Measurements from ENCODE around the gene ARHGAP23. TPM values are rescaled to one million over a fixed set of nuclear protein-coding genes. Genes with fewer than 3 reads are reported as not detected.

Gene ARHGAP23, protein sequence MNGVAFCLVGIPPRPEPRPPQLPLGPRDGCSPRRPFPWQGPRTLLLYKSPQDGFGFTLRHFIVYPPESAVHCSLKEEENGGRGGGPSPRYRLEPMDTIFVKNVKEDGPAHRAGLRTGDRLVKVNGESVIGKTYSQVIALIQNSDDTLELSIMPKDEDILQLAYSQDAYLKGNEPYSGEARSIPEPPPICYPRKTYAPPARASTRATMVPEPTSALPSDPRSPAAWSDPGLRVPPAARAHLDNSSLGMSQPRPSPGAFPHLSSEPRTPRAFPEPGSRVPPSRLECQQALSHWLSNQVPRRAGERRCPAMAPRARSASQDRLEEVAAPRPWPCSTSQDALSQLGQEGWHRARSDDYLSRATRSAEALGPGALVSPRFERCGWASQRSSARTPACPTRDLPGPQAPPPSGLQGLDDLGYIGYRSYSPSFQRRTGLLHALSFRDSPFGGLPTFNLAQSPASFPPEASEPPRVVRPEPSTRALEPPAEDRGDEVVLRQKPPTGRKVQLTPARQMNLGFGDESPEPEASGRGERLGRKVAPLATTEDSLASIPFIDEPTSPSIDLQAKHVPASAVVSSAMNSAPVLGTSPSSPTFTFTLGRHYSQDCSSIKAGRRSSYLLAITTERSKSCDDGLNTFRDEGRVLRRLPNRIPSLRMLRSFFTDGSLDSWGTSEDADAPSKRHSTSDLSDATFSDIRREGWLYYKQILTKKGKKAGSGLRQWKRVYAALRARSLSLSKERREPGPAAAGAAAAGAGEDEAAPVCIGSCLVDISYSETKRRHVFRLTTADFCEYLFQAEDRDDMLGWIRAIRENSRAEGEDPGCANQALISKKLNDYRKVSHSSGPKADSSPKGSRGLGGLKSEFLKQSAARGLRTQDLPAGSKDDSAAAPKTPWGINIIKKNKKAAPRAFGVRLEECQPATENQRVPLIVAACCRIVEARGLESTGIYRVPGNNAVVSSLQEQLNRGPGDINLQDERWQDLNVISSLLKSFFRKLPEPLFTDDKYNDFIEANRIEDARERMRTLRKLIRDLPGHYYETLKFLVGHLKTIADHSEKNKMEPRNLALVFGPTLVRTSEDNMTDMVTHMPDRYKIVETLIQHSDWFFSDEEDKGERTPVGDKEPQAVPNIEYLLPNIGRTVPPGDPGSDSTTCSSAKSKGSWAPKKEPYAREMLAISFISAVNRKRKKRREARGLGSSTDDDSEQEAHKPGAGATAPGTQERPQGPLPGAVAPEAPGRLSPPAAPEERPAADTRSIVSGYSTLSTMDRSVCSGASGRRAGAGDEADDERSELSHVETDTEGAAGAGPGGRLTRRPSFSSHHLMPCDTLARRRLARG (N-terminal part only)
- 68.6 and 73.9 TPM in 2 replicates for total RNA-seq
- polyA plus RNA-seq (2012), result 98.4 TPM

DNA sequence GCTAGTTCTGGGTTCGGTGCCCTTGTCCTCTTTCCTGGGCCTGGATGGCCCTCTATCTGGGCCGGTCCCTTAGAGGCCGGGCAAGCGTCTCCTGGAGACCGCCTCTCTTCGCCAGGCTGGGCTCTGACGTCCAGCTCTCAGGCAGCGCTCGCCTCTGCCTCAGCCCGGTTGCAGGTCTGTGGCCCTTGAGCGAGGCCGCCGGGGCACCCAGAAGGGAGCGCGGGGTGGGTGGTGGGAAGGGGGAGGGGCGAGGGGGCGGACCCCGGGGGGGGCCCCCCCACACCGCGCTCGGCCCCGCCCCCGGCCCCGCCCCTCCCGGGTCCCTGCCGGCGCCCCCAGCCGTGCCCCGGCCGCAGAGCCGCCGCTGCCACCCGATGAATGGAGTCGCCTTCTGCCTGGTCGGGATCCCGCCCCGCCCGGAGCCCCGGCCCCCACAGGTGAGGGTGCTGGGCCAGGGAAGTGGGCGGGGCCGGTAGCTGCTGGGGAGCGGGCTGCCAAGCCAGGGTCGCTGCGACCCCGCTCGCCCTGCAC, at the start of gene ARHGAP23:
TSS of gene ARHGAP23 (plus strand) at position 353 of the 531 bp plus-strand sequence. CDS start at position 375, 22 bp downstream.
- peak; percentile 78 for DNase-seq (ENCODE audit: low read depth)

DNA sequence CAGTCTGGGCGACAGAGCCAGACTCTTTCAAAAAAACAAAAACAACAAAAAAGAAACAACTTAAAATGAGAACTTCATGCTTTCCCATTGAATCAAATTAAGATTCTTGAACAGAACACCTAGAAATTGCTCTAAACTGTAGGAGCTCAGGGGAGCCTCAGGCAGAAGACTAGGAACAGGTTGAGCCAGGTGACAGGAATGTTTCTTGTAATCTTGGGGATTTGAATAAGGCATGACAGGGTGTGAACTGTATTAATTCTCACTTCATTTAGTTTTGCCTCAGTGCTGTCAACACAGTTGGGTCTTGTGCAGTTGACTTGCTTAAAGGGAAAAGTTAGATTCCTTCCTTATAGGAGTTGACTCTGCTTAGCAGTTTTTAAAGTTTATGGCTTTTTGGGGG, 48.8 kb upstream of the ARHGAP23 start:
- no peak for DNase-seq (ENCODE audit: low read depth)

DNA sequence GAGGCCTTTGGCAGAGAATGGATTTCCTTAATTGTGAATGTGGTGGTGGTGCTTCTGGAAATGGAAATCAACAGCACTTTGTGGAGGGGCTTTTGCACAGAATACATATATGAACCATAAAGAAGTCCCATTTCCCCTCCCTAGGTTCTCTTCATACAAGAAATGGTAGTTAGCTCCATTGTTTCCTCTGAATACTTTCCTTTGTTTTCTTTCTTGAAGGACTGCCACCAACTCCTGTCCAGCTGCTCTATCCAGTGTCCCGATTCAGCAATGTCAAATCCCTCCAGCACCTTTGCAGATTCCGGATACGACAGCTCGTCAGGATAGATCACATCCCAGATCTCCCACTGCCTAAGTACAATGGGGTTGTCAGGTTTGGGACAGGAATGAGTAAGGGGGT, 33.2 kb upstream of the ARHGAP23 start:
- DNase-seq (ENCODE audit: low read depth), result no peak

DNA sequence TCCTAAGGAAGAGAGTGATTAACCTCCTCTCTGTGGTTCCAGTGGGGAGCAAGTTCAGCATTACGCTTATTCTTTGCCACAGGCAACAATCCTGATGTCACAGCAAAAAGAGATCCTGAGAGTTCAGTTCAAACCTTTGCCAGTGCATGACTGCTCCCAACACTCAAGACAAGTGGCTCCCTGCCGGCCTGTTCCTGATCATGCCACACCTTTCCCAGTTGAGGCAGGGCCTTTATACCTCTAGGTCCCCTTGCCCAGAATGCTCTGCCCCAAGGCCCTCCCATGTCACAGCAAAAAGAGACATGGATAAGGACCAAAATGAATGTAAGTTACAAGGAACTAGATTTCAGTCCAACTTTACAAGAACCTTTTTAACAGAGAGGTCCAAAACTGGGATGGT, 31.0 kb upstream of the ARHGAP23 start:
- DNase-seq (ENCODE audit: low read depth), result no peak

DNA sequence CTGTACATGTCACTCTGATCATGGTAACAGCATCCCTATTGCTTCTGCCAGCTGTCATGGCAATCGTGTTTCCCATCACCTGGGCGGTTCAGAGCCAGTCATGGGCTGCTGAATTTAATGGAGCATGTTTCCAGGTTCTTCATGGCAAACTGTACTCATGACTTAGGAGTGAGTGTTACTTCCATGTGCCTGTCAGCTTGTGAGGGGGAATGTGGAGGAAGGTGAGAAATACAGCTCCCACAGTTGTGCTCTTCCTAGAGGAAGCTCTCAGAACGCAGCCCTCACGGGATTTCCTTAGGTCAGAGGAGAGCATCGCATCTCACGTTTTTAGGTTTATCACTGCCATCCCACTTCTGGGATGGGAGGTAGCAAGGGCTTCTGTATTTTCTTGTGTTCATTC, 28.0 kb upstream of the ARHGAP23 start:
- no peak for DNase-seq (ENCODE audit: low read depth)

DNA sequence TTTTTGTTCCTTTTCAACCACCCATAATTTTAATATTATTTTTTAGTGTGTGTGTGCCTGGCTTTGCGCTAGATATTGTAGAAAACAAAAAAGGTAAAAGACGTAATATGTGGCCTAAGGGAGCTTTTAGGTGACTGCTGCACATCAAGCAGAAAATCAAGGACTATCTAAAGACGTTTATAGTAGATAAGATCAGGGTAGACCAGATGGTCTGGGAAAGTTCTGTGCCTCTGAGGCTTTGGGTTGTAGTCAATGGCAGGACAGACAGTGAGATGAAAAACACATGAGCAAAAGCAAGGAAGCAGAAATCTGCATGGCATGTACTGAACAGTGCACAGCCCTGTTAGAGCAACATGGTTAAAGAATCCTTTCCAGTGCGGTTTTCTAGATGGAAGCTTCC, 26.8 kb upstream of the ARHGAP23 start:
- DNase-seq (ENCODE audit: low read depth), result no peak

DNA sequence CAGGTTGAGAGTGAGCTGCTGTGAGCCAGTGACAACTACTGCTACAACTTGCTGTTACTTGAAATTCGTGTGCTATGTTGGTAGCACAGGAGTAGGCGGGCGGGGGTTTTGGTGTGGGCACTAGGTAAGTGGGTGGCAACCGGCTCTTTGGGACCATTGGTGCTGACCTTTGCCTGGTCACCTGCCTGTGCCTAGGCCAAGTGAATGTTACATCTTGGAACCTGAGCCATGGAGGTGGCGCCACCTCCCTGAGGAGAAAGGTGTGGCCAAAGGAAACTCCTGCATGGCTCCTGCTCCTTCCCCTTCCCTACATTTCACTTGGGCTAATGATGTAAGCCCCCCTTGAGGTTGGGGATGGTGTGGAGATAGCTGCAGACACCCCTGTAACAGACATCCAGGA, 25.4 kb upstream of the ARHGAP23 start:
- no peak for DNase-seq (ENCODE audit: low read depth)

DNA sequence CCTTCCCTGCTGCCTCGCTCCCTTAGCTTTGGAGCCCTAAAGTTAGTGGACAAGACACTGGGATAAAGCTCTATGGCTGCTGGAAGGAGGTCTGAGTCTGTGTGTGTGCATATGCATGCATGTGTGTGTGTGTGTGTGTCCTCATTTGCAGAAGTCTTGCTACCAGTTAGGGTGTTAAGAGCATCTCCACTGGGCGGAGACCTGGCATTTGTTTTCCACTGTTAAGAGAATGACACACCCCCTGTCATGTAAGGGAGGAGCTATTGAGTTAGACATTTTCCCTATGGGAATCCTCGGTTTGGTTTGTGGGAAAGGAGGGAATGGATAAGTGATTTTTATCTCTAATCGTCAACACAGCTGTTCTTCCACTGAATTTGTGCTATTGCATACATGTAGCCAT, 24.8 kb upstream of the ARHGAP23 start:
- DNase-seq (ENCODE audit: low read depth), result peak; percentile 74

DNA sequence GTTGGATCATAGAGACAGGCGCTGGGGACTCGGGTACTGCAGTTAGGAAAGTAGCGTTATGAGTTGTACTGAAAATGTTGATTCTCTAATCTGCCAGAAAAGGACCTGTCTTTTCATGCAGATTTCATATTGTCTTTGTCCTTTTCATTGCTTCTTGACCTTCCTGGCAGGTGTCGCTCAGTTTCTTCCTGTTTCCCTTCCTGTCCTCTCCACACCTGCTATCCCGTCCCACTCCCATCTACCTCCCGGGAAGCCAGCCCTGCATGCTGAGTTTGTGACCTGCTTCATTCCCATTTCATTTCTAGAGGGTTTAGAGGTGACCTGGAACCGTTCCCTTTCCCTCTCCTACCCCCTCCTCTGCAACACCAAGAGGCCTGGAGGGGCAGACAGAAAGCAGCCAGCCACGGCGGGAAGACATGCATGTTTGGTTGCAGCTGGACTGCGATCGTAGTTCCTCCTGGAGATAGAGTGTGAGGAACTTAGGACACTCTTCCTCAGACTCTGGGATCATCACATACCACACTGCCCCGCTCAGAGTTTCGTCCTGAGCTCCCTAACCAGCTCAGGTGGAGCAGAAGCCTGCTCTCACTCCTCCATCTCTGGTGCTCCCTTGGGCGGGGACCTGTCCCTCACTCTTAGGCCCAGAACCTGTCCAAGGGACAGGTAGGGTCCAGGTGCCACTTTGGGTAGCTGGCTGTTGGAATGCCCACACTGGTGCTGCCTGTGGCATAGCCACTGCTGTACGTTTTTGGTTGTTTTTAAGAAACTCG, 23.9 kb upstream of the ARHGAP23 start:
- no peak for DNase-seq (ENCODE audit: low read depth)

DNA sequence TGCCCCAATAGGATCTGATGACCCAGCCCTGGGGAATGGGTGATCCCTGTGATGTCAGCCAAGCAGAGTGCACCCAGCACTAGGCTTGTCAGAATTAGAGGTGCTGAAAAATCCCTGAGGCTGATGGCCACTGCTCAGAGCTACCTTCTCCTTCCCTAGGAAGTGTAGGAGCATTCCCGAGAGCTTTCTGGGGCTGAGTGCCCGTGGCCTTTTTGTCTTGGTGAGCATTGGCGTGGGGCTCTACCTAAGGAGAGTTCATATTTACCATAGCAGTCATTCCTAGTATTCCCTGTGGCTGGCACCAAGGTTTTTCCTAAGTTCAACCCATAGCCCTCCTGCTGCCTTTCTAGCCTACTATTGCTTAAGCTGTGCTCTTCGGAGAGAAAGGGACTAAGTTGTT, 22.6 kb upstream of the ARHGAP23 start:
- no peak for DNase-seq (ENCODE audit: low read depth)

DNA sequence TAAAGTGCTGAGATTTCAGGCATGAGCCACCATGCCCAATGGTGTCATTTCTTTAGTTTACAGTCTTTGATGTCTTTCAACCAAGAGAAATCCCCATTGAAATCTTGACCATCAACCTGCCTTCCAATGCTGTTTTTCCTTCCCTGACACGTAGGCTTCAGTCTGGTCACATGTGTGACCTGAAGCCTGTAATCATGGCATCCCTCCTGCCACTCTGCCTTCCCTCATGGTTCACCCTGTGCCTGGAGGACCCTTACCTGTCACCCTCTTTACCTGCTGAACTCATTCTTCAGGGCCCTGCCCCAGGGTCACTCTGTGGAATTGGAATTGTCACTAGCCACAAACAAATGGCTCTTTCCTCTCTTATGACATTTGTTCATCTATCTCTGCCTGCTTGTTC, 18.1 kb upstream of the ARHGAP23 start:
- no peak for DNase-seq (ENCODE audit: low read depth)

DNA sequence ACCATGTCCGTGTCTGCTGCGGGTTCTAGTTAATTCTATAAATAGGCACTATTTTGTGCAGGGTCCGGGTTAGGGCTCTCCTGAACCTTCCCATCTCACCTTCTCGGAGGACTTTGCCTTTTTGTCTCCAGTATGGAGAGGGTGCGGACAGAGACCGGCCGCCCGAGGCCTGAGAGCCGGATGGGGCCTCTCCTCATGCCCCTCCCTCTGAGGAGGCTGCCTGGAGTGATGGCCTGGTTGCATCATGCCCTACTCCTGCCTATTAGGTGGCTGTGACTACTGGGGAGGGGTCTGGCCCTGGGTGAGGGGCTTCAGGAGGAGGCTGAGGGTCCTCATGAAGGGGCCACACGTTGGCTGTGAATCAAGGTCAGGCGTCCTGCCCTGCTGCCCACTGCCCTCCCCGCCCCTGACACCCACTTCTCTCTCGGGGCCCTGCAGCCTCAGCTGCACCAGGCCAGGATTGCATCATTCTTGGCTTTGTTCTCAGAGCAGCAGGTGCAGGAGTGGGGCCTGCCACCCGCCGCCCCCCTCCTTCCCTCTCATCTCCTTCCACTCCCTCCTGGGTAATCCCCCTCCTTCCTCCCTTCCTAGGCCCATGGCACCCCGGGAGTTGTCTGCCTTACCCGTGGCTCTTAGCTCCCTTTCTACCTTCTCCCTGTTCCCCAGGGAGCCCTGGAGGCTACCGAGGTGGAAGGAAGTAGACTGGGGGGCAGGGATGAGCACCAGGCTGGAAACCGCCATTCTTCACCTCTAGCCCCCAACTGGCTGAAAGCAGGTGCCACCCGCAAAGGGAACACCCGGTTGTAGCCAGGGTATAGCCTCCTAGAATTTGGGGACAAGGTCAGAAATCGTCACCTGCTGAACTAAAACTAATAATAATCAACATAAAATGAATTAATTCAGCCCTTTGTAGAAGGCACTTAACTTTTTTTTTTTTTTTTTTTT, 12.7 kb upstream of the ARHGAP23 start:
- DNase-seq (ENCODE audit: low read depth), result peak; percentile 89

DNA sequence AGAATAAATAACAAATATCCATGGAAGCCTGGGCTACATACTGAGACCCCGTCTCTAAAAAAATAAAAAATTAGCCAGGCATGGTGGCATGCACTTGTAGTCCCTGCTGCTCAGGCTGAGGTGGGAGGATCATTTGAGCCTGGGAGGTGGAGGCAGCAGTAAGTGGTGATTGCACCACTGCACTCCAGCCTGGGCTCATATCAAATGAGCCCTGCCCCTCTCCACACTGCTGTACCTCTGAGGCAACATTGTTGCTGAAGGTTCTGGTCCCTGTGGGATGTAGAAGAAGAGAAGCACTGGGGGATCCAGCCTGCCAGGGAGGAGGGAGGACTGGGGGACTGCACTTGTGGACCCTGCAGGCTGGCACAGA, 11.4 kb upstream of the ARHGAP23 start:
- DNase-seq (ENCODE audit: low read depth), result no peak

DNA sequence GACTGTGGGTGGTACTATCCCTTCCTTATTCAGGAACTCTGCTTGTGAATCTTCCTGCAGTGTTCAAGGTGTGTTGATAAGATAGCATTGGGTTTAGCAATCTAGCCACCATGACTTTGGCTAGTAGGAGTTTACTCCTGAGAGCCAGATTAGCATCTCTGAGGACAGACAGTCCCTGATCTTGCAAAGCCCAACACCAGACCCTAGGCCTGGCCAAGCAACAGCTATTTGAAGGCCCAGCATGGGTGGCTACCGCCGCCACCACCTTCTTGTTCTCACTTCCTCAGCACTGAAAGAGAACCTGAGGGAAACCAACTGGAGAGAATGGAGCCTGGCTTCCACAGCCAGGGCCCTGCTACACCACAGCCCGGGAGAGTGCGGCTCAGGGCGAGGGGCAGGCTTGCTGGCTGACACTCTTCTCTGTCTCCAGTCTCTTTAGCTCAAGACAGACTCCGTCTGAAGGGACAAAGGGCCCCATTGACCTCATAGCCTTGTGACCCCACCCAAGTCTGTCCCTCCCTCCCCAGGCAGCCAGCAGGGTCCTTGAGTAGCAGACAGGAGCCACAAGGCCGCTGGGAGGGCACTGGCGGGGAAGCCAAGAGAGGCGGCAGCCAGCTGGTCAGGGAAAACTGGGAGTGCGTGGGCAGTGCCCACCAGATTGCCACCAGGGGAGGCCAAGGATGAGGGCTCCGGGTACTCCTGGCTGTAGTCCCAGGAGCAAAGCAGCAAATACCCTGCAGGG, 10.9 kb upstream of the ARHGAP23 start:
- DNase-seq (ENCODE audit: low read depth), result peak; percentile 35

DNA sequence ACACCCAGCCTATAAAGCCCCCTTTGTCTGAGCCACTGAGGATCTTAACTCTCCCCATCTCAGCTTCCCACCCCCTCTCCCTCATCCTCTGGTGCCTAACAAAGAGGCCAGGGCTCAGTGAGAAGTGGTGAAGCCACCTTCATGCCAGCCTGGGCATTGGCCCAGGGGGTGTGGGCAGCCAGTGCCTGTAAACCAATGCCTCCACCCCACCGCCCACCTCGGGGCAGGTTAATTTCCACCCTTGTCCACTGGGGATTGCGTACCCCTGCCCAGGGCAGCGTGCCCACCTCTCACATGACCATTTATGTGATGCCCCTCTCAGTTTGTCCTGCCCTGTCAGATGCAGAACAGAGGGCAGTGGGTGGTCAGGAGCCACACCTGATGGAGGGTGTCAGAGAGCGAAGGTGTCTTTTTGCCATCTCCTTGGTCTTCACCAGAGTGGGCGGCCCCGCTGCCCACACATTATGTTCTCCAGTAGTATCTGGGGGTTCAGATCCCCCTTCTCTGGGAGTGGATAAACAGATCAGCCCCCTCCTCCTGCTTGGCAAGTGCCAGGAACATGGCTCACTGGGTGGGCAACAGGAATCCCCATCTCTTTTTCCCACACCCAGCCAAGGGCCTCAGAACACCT, 10.1 kb upstream of the ARHGAP23 start:
- no peak for DNase-seq (ENCODE audit: low read depth)

DNA sequence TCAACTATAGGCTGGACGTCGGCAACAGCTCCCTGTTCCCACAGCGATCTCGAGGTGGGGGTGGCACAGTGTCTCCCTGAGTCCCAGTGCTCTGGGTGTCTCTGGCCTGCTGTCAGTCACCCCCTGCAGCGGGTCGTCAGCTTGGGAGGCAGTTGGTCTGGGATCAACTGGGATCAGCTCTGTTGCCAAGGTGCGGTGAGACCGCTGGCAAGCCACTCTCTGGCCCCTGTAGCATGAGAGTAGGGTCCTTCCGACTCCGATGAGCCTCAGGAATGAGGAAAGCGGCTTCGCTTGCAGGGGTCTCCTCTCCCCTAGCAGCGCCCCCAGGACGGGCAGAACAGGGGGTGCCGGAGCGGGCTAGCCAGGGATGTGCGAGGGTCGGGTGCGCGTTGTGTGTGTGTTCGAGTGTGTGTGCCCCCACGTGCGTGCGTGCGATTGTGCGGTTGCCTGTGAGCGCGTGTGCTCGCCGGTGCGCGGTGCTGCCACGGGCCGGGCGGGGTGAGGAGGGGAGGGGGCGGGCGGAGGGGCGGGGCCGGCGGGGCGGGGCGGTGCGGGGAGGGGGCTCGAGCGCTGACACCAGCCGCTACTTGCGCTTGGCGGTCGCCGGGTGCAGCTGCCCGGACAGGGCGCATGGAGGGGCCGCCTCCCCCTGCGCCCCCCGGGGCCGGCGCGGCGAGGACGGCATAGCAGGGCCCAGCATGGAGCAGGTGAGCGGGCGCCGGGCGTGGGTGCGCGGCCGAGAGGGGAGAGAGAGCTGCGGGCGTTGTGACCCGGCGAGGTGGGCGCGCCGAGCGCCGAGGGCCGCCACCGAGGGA, 9.4 kb upstream of the ARHGAP23 start:
- DNase-seq (ENCODE audit: low read depth), result no peak

DNA sequence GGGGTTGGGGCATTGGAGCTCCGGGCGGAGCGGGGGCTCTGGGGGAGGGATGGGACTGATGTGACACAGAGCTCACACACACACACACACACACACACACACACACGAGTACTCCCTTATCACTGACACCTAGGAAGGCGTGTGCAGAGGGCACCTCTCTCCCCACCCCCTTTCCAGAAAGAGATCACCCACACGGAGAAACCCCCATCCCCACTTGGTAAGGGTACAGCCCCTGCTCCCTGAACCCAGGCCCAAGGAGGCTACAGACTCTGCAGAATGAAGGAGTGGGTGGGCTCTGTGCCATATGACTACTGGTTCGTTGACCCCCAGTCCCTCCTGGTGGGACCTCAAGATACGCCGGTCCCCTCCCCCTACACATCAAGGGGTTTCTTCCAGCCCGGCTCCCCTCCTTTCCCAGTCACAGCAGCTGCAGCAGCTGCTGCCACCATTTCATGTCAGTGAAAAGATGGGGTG, 8.7 kb upstream of the ARHGAP23 start:
- no peak for DNase-seq (ENCODE audit: low read depth)
